Hematopoietic multipotent progenitor cell treated with erythropoietin and hydrocortisone succinate and interleukin-3 and kit ligand, for 4 days (in vitro differentiated cells): ENCODE data around the gene ATE1.

Experiments
- DNase-seq: peaks from one replicate; pipeline ENCODE4 v3.0.0-alpha.2; 2015

Gene ATE1

DNA sequence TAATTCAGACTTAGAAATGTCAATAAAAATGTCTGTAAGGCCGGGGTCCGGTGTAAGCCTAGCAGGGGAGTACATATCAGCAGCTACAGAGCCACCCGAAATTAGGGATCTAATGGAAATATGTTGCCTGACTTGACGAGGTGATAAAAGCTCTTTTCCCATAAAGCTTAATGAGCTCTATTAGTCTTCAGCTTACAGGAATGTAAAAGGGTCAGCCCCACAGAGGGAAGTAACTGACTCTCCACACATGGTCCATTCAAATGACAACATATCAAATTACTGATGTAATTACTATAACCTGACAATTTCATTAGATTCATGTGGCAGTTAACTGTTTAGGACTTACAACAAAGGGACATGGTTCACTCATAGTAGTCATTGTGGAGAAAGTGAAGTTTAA, 62.3 kb downstream of the ATE1 start:
- DNase-seq = no peak

- no peak for DNase-seq
Measured at GRCh38 chr10:121864653-121865052, 63.2 kb downstream of the ATE1 start.

DNA sequence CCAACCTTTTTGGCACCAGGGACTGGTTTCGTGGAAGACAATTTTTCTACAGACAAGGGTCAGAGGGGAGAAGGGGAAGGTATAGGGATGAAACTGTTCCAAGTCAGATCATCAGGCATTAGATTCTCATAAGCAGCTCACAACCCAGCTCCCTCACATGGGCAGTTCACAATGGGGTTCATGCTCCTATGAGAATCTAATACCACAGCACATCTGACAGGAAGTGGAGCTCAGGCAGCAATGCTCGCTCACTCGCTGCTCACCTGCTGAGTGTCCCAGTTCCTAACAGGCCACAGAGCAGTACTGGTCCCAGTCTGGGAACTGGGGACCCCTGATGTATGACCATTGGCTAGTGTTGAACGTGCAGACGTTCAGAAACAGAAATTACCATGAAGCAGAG, 63.7 kb downstream of the ATE1 start:
- DNase-seq = no peak

GRCh38 chr10:121862649-121863048, 65.2 kb downstream of the ATE1 start:
- DNase-seq = peak; percentile 16

GRCh38 chr10:121862042-121862441, 65.8 kb downstream of the ATE1 start:
- no peak for DNase-seq

- no peak for DNase-seq
Measured at GRCh38 chr10:121860810-121861209, 67.0 kb downstream of the ATE1 start.

- peak; percentile 79 for DNase-seq
Measured at GRCh38 chr10:121854809-121855445, 72.9 kb downstream of the ATE1 start.

DNA sequence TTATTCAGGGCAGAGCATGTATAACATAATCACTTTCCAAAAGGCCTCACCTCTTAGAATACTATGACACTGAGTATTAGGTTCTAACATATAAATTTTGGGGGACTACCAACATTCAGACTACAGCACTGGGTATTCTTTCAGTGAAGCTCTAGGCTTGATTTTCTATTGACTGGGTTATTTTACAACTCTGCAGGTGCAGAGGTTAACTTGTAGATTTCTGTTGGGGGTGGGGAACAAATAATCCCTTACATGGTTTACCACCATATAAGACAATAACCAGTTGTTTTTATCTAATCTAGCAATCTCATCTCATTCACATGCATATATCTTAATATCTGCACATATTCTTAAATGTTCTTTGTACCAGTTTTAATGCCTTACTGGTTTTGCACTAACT, 73.9 kb downstream of the ATE1 start:
- DNase-seq = peak; percentile 35

DNA sequence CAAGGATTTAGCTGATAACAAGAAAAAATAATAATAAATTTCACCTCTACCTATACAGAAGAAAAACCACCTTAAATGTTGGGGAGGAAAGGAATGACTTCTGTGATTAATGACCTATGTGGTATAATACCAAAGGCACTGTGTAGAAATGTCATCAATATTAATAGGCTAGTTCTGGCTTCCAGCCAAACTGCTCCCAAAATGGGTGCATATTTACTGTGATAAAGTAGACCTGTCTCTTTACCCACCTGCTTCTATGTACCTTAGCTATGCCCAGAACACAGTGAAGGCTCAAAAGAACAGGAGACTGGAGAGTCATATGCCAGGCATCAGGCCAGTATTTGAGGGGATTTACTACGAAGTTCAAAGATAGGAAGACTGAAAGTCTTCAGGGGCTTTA, 76.0 kb downstream of the ATE1 start:
- DNase-seq = no peak

DNA sequence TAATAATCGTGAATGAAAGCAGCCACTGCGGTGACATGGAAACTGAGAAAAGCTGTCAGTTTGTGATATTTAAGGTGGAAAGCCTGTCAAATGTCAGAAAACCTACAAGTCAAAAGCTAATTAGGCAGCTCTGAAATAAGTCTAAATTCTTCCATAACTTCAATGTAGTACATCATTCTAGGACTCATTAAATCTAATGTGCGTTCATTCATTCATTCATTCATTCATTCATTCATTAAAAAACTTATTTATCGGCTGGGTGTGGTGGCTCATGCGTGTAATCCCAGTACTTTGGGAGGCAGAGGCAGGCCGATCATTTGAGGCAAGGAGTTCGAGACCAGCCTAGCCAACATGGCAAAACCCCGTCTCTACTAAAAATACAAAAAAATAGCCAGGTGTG, 79.7 kb downstream of the ATE1 start:
- no peak for DNase-seq

GRCh38 chr10:121846555-121846954, 81.3 kb downstream of the ATE1 start:
- no peak for DNase-seq

- no peak for DNase-seq
Measured at GRCh38 chr10:121845044-121845784, 82.6 kb downstream of the ATE1 start.

- no peak for DNase-seq
Measured at GRCh38 chr10:121844537-121844936, 83.3 kb downstream of the ATE1 start.

DNA sequence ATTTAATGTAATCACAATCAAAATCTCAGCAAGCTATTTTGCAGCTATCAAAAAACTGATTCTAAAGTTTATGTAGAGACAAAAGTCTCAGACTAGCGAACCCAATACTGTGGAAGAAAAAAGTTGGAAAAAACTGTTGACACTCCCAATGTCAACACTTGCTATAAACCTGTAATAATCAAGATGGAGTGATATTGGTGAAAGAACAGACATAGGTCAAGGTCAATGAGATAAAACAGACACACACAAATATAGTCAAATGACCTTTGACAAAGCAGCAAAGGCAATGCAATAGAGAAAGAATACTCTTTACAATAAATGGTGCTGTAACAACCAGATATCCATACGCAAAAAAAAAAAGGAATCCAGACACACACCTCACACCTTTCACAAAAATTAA, 84.5 kb downstream of the ATE1 start:
- no peak for DNase-seq

GRCh38 chr10:121841862-121842261, 86.0 kb downstream of the ATE1 start:
- no peak for DNase-seq

GRCh38 chr10:121838931-121839330, 88.9 kb downstream of the ATE1 start:
- DNase-seq = peak; percentile 61

GRCh38 chr10:121838149-121838548, 89.7 kb downstream of the ATE1 start:
- DNase-seq = no peak

DNA sequence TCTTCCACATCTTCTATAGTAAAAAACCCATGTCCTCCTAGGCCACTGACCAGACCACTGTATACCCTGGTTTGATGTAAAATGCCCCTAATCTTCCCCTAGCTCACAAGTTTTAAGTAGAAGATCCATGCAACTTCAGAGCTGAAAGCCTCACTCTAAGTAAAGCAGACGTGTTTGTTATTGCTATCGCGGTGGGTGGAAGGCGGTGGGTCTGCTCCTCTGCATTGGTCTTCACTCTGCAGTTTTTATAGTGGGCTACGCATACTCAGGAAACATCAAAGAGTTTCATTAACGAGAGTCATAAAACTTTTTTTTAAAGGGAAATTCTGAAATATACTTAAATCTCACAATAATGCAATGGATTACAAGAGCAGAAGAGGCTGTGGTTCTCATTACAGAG, 91.7 kb downstream of the ATE1 start:
- no peak for DNase-seq

- no peak for DNase-seq
Measured at GRCh38 chr10:121835376-121835775, 92.5 kb downstream of the ATE1 start.

DNA sequence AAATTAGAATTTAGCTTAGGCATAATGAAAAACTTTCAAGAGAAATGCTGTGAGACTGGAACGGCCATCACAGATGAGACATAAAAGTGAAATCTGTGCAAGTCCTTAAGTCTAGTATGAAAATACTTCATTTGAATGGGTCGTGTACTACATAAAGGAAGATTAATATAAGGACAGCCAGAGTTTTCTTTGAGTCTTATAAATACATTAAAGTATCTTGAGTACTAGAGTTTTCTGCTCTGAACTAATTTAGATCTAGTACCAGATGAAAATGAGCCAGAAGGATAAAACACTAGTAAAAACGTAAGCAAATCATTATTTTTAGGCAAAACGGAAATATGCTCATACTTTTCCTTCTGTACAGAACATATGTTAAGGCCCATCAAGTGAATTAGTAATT, 93.1 kb downstream of the ATE1 start:
- no peak for DNase-seq

DNA sequence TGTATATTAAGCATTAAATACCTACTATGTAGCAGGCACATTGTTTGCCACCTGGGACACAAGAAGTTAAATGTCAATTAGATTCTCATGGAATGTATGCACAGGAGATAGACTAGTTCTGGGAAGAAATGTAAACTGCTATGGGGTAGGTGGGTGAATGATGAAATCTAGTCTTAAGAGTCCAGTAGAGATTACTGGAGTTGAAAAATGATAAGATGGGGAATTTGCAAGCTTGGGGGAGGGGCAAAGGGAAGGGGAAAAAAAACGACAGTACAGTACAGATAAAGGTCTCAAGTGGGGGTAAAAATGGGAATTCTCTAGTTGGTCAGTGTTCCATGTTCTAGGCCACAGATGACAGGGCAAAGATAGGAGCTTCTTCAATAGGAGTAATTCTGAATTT, 94.4 kb downstream of the ATE1 start:
- DNase-seq = no peak

DNA sequence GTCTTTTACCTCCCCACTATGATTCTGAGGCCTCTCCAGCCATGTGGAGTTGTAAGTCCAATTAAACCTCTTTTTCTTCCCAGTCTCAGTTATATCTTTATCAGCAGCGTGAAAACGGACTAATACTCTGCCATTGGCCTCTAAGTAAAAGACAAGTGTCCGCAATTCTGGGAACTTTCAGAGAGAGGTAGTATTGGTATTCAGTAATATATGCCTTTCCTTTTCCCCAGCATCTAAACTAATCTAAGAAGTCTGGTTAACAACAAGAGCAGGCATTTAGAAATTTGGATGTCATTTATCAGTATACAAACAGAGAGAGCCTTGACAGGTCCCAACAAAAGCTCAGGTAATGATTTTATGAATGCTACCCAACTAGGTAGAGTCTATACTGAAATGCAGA, 95.2 kb downstream of the ATE1 start:
- DNase-seq = no peak

- DNase-seq = no peak
Measured at GRCh38 chr10:121831777-121832176, 96.1 kb downstream of the ATE1 start.

GRCh38 chr10:121831237-121831636, 96.6 kb downstream of the ATE1 start:
- no peak for DNase-seq

GRCh38 chr10:121830101-121830500, 97.7 kb downstream of the ATE1 start:
- no peak for DNase-seq
